OCI-LY1 (cell line): ENCODE results near the gene SPRED2.

ENCODE experiments used
- EZH2 ChIP-seq: fragments of 200-600 bp; sonication (generic), shearing (Covaris generic); IDR thresholded peaks from 2 replicates; pipeline ENCODE4 v1.8.0; 2017; ENCODE audit warnings: borderline replicate concordance, mixed run types, mild to moderate bottlenecking, antibody characterized with exemption, low read length, moderate library complexity, mixed read lengths
- TF ChIP-seq, protein P1 (sequence below): fragments of 200-600 bp; sonication (generic), shearing (Covaris generic); IDR thresholded peaks from 2 replicates; pipeline ENCODE4 v1.5.1; 2017; ENCODE audit warnings: mild to moderate bottlenecking, antibody characterized with exemption, low read length, moderate library complexity, mixed read lengths

- no peak for TF ChIP-seq EZH2
- TF ChIP-seq, protein P1, sequence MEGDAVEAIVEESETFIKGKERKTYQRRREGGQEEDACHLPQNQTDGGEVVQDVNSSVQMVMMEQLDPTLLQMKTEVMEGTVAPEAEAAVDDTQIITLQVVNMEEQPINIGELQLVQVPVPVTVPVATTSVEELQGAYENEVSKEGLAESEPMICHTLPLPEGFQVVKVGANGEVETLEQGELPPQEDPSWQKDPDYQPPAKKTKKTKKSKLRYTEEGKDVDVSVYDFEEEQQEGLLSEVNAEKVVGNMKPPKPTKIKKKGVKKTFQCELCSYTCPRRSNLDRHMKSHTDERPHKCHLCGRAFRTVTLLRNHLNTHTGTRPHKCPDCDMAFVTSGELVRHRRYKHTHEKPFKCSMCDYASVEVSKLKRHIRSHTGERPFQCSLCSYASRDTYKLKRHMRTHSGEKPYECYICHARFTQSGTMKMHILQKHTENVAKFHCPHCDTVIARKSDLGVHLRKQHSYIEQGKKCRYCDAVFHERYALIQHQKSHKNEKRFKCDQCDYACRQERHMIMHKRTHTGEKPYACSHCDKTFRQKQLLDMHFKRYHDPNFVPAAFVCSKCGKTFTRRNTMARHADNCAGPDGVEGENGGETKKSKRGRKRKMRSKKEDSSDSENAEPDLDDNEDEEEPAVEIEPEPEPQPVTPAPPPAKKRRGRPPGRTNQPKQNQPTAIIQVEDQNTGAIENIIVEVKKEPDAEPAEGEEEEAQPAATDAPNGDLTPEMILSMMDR, result no peak
These were observed 155.8 kb downstream of the SPRED2 start for GRCh38 chr2:65276609-65277008.
